HCT116 (cell line): ENCODE results near the gene KCNMB1.

ENCODE experiments used
- CBX3 ChIP-seq: IDR thresholded peaks from 2 replicates; pipeline ENCODE4 v1.6.1; 2012; ENCODE audit warnings: low read depth
- CEBPB ChIP-seq: IDR thresholded peaks from 2 replicates; pipeline ENCODE4 v1.6.1; 2012; ENCODE audit warnings: low read depth
- ELF1 ChIP-seq: IDR thresholded peaks from 2 replicates; pipeline ENCODE4 v1.6.1; 2012; ENCODE audit warnings: low read depth, borderline replicate concordance
- EZH2 ChIP-seq: fragments of 200-600 bp; sonication (generic); IDR thresholded peaks from 2 replicates; pipeline ENCODE4 v1.6.1; 2017; ENCODE audit warnings: antibody characterized with exemption, mixed run types
- EZH2phosphoT487 ChIP-seq: fragments of 200-600 bp; IDR thresholded peaks from 2 replicates; pipeline ENCODE4 v1.6.1; 2018; ENCODE audit warnings: antibody characterized with exemption, borderline replicate concordance
- JUND ChIP-seq: IDR thresholded peaks from 2 replicates; pipeline ENCODE4 v1.6.1; 2012
- POLR2A ChIP-seq: IDR thresholded peaks from 2 replicates; pipeline ENCODE4 v1.7.0; 2011; ENCODE audit warnings: borderline replicate concordance; ENCODE audit not compliant: insufficient read depth, insufficient read length; ENCODE audit errors: extremely low read depth
- RAD21 ChIP-seq: IDR thresholded peaks from 2 replicates; pipeline ENCODE4 v1.6.1; 2012; ENCODE audit warnings: low read depth, mild to moderate bottlenecking
- SIN3A ChIP-seq: IDR thresholded peaks from 2 replicates; pipeline ENCODE4 v1.6.1; 2012; ENCODE audit warnings: low read depth
- ZFX ChIP-seq: fragments of 450-650 bp; IDR thresholded peaks from 2 replicates; pipeline ENCODE4 v1.6.1; 2017
- TF ChIP-seq, protein P1 (sequence below), 3 experiments: fragments of 200-600 bp in 1 of 3; sonication (generic) in 1 of 3; IDR thresholded peaks in 2 of 3; conservative IDR thresholded peaks in 1 of 3; 2 replicates each; pipeline ENCODE4 v1.5.1; 2012 to 2017; ENCODE audit warnings: low read depth in 2 of 3, low read length in 2 of 3, antibody characterized with exemption in 1 of 3, borderline replicate concordance in 1 of 3, control low read depth in 1 of 3, mild to moderate bottlenecking in 1 of 3, mixed read lengths in 1 of 3, mixed run types in 1 of 3, moderate library complexity in 1 of 3; ENCODE audit not compliant: insufficient read depth in 1 of 3
- TF ChIP-seq, protein P2 (sequence below): IDR thresholded peaks from 2 replicates; pipeline ENCODE4 v1.6.1; 2012; ENCODE audit warnings: low read depth

DNA sequence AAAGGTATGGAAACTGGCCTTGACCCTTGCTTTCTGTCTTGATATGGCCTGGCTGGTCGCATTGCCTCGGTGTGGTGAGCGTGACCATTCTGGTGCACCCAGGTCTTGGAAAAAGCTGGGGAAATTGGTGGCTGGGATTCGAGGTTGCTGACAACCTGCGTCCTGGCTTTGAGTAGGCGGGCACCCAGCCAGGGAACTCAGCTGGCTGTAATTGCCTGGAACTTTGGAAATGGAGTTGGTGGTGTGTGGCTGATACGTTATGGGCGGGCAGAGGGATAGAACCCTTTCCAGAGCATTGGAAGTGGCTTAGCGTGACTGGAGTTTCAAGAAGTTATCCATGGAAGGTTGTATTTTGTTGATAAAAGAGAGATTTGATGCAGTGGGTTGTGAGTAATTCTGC is 35.2 kb downstream of the KCNMB1 start:
- no peak for TF ChIP-seq SIN3A
- TF ChIP-seq POLR2A = no peak
- TF ChIP-seq, protein P1, sequence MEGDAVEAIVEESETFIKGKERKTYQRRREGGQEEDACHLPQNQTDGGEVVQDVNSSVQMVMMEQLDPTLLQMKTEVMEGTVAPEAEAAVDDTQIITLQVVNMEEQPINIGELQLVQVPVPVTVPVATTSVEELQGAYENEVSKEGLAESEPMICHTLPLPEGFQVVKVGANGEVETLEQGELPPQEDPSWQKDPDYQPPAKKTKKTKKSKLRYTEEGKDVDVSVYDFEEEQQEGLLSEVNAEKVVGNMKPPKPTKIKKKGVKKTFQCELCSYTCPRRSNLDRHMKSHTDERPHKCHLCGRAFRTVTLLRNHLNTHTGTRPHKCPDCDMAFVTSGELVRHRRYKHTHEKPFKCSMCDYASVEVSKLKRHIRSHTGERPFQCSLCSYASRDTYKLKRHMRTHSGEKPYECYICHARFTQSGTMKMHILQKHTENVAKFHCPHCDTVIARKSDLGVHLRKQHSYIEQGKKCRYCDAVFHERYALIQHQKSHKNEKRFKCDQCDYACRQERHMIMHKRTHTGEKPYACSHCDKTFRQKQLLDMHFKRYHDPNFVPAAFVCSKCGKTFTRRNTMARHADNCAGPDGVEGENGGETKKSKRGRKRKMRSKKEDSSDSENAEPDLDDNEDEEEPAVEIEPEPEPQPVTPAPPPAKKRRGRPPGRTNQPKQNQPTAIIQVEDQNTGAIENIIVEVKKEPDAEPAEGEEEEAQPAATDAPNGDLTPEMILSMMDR (IDR thresholded peaks at IDR 0.05 in 2 of 3, conservative IDR thresholded peaks at IDR 0.05 in 1 of 3; ENCODE audit: borderline replicate concordance in 1 of 3, insufficient read depth in 1 of 3, low read depth in 2 of 3, low read length in 2 of 3) = no peak
- TF ChIP-seq, protein P2, sequence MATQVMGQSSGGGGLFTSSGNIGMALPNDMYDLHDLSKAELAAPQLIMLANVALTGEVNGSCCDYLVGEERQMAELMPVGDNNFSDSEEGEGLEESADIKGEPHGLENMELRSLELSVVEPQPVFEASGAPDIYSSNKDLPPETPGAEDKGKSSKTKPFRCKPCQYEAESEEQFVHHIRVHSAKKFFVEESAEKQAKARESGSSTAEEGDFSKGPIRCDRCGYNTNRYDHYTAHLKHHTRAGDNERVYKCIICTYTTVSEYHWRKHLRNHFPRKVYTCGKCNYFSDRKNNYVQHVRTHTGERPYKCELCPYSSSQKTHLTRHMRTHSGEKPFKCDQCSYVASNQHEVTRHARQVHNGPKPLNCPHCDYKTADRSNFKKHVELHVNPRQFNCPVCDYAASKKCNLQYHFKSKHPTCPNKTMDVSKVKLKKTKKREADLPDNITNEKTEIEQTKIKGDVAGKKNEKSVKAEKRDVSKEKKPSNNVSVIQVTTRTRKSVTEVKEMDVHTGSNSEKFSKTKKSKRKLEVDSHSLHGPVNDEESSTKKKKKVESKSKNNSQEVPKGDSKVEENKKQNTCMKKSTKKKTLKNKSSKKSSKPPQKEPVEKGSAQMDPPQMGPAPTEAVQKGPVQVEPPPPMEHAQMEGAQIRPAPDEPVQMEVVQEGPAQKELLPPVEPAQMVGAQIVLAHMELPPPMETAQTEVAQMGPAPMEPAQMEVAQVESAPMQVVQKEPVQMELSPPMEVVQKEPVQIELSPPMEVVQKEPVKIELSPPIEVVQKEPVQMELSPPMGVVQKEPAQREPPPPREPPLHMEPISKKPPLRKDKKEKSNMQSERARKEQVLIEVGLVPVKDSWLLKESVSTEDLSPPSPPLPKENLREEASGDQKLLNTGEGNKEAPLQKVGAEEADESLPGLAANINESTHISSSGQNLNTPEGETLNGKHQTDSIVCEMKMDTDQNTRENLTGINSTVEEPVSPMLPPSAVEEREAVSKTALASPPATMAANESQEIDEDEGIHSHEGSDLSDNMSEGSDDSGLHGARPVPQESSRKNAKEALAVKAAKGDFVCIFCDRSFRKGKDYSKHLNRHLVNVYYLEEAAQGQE = no peak
- no peak for TF ChIP-seq EZH2
- TF ChIP-seq EZH2phosphoT487 = no peak
- TF ChIP-seq JUND = no peak
- no peak for TF ChIP-seq RAD21
- TF ChIP-seq ELF1 = no peak
- TF ChIP-seq CEBPB = no peak
- no peak for TF ChIP-seq ZFX
- TF ChIP-seq CBX3 = no peak
